K562 (cell line): ENCODE results near the gene NINJ1.

ENCODE experiments used
- CHD1 ChIP-seq: fragments of 200-600 bp; sonication (generic); IDR thresholded peaks from one replicate; pipeline ENCODE4 v1.6.1; 2012; ENCODE audit warnings: mild to moderate bottlenecking, moderate library complexity, low read length, inconsistent platforms
- EP300 ChIP-seq: IDR thresholded peaks from 2 replicates; pipeline ENCODE4 v1.6.1; 2012; ENCODE audit warnings: low read length, improper control_type of control experiment
- HIVEP1 ChIP-seq: fragments of 250-450 bp; sonication (Bioruptor Pico); IDR thresholded peaks from 2 replicates; pipeline ENCODE4 v1.4.0; 2020; ENCODE audit warnings: mild to moderate bottlenecking
- HOXB6 ChIP-seq: fragments of 250-450 bp; sonication (Bioruptor Pico); IDR thresholded peaks from 2 replicates; pipeline ENCODE4 v1.5.1; 2022; ENCODE audit warnings: mild to moderate bottlenecking, borderline replicate concordance
- MAFK ChIP-seq: IDR thresholded peaks from 2 replicates; pipeline ENCODE4 v1.6.1; 2011; ENCODE audit warnings: low read length, improper control_type of control experiment
- MXI1 ChIP-seq: IDR thresholded peaks from 2 replicates; pipeline ENCODE4 v1.6.1; 2011; ENCODE audit warnings: low read depth, mild to moderate bottlenecking, improper control_type of control experiment, low read length
- MYC ChIP-seq, 2 experiments: fragments of 250-450 bp in 1 of 2; sonication (Bioruptor Pico) in 1 of 2; IDR thresholded peaks; 2 replicates each; pipeline versions ENCODE4 v1.5.1 to v1.6.1; 2012 to 2021; ENCODE audit warnings: low read depth in 2 of 2, borderline replicate concordance in 1 of 2, improper control_type of control experiment in 1 of 2, low read length in 1 of 2, mild to moderate bottlenecking in 1 of 2, moderate library complexity in 1 of 2
- PTBP1 ChIP-seq: fragments of 200-400 bp; formaldehyde crosslinking; IDR thresholded peaks from 2 replicates; pipeline ENCODE4 v1.6.1; 2017; ENCODE audit warnings: low read depth, low read length
- RFX1 ChIP-seq: fragments of 450-650 bp; IDR thresholded peaks from 2 replicates; pipeline ENCODE4 v1.6.1; 2016; ENCODE audit warnings: mild to moderate bottlenecking, moderate library complexity
- TAF1 ChIP-seq: IDR thresholded peaks from 2 replicates; pipeline ENCODE4 v1.6.1; 2011; ENCODE audit warnings: mild to moderate bottlenecking, low read length, moderate library complexity; ENCODE audit not compliant: insufficient read depth, control insufficient read depth, severe bottlenecking; ENCODE audit errors: extremely low read depth
- ZNF274 ChIP-seq: IDR thresholded peaks from 2 replicates; pipeline ENCODE4 v1.6.1; 2011; ENCODE audit warnings: low read depth, mild to moderate bottlenecking, low read length, moderate library complexity, borderline replicate concordance
- TF ChIP-seq, protein P1 (sequence below): sonication (generic); formaldehyde crosslinking; IDR thresholded peaks from 2 replicates; pipeline ENCODE4 v1.9.0; 2022; ENCODE audit warnings: mild to moderate bottlenecking, missing genetic modification reagents

GRCh38 chr9:93136011-93136440 is 2.0 kb upstream of the NINJ1 start:
- TF ChIP-seq CHD1 (no peak), TAF1 (no peak), RFX1 (no peak), EP300 (no peak), HOXB6 (CRISPR knock-in tag) (no peak), ZNF274 (no peak), HIVEP1 (no peak), MAFK (no peak), MXI1 (no peak), PTBP1 (no peak), MYC (IDR thresholded peaks at IDR 0.05; ENCODE audit: low read depth, low read length) (no peak), MYC (CRISPR knock-in tag; IDR thresholded peaks at IDR 0.05; ENCODE audit: borderline replicate concordance, low read depth) (no peak)
- TF ChIP-seq, protein P1, sequence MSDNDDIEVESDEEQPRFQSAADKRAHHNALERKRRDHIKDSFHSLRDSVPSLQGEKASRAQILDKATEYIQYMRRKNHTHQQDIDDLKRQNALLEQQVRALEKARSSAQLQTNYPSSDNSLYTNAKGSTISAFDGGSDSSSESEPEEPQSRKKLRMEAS (CRISPR knock-in tag), result no peak
